OCI-LY3 (cell line): ENCODE results near the gene IRGQ.

Experiments
- EZH2phosphoT487 ChIP-seq: fragments of 200-600 bp; shearing (Covaris generic); IDR thresholded peaks from 2 replicates; pipeline ENCODE4 v1.6.1; 2018; ENCODE audit warnings: antibody characterized with exemption, mixed run types, low read depth
- TF ChIP-seq, protein P1 (sequence below): fragments of 200-600, 300-600 bp; sonication (generic); IDR thresholded peaks from 2 replicates; pipeline ENCODE4 v1.5.1; 2014; ENCODE audit warnings: antibody characterized with exemption, low read length, low read depth

DNA sequence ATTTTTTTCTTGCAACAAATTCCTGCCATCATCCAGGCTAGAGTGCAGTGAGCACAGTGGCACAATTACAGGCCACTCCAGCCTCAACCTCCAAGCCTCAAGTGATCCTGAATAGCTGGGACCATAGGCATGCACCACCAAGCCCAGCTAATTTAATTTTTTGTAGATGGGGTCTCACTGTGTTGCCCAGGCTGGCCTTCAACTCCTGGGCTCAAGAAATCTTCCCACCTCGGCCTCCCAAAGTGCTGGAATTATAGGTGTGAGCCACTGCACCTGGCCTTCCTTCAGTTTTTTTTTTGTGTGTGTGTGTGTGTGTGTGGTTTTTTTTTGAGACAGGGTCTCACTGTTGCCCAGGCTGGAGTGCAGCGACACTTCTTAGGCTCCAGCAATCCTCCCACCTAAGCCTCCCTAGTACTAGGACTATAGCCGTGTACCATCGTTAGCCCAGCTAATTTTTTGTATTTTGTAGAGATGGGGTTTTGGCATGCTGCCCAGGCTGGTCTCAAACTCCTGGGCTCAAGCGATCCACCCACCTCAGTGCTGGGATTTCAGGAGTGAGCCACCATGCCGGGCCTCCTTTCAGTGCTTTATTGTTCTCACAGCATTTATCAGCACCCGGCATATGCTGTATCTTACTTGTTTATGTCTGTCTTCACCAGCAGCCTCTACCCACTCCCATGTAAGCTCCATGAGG is 10.1 kb upstream of the IRGQ start:
- TF ChIP-seq, protein P1, sequence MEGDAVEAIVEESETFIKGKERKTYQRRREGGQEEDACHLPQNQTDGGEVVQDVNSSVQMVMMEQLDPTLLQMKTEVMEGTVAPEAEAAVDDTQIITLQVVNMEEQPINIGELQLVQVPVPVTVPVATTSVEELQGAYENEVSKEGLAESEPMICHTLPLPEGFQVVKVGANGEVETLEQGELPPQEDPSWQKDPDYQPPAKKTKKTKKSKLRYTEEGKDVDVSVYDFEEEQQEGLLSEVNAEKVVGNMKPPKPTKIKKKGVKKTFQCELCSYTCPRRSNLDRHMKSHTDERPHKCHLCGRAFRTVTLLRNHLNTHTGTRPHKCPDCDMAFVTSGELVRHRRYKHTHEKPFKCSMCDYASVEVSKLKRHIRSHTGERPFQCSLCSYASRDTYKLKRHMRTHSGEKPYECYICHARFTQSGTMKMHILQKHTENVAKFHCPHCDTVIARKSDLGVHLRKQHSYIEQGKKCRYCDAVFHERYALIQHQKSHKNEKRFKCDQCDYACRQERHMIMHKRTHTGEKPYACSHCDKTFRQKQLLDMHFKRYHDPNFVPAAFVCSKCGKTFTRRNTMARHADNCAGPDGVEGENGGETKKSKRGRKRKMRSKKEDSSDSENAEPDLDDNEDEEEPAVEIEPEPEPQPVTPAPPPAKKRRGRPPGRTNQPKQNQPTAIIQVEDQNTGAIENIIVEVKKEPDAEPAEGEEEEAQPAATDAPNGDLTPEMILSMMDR = no peak
- TF ChIP-seq EZH2phosphoT487 = no peak
